Caco-2 (cell line): ENCODE results near the gene PDGFD. TPM values are rescaled to one million over a fixed set of nuclear protein-coding genes. Genes with fewer than 3 reads are reported as not detected.

ENCODE experiments used
- BruUV-seq: library from RNA; stranded (reverse); fragments of 400-500 nt; replicated peaks from 2 replicates; lab custom pipeline; 2021; lab: Mats Ljungman, UMichigan
- CTCF ChIA-PET: fragments of 300-600 bp; sonication (Branson Sonifier 250); formaldehyde crosslinking; loops from one replicate; lab custom pipeline; 2022; ENCODE audit warnings: antibody characterized with exemption; lab: Charles Lee
- POLR2A ChIA-PET: fragments of 300-600 bp; sonication (Branson Sonifier 250); formaldehyde crosslinking; loops from one replicate; lab custom pipeline; 2022; ENCODE audit warnings: antibody characterized with exemption; lab: Charles Lee
- DNase-seq, 2 experiments: peaks; one replicate each; pipeline versions ENCODE4 v3.0.0 to v3.0.0-alpha.2; 2020 to 2022
- H3K27me3 ChIP-seq: replicated peaks from 2 replicates; pipeline ENCODE4 v1.6.0; 2011; ENCODE audit warnings: low read length; ENCODE audit not compliant: control insufficient read depth, insufficient read depth
- H3K36me3 ChIP-seq: 2 replicates; pipeline ENCODE4 v1.5.1; 2011; ENCODE audit warnings: low read length; ENCODE audit not compliant: control insufficient read depth, insufficient read depth
- H3K4me1 ChIP-seq: fragments of 250-450 bp; sonication (Bioruptor Pico); 2 replicates; pipeline ENCODE4 v1.5.1; 2020; ENCODE audit warnings: mild to moderate bottlenecking
- H3K4me3 ChIP-seq: 2 replicates; pipeline ENCODE4 v1.5.1; 2011; ENCODE audit warnings: low read depth, mild to moderate bottlenecking, control low read depth, low read length
- H3K9me3 ChIP-seq: fragments of 250-450 bp; sonication (Bioruptor Pico); 2 replicates; pipeline ENCODE4 v1.5.1; 2020; ENCODE audit warnings: mild to moderate bottlenecking, moderate library complexity
- H3K27ac Mint-ChIP-seq: one replicate; pipeline ENCODE4 v1.8.0; 2022; ENCODE audit warnings: mixed read lengths; ENCODE audit not compliant: unreplicated experiment
- H3K27me3 Mint-ChIP-seq: one replicate; pipeline ENCODE4 v1.8.0; 2022; ENCODE audit warnings: mixed read lengths; ENCODE audit not compliant: insufficient read depth, unreplicated experiment
- H3K36me3 Mint-ChIP-seq: one replicate; pipeline ENCODE4 v1.8.0; 2022; ENCODE audit warnings: mild to moderate bottlenecking, mixed read lengths; ENCODE audit not compliant: insufficient read depth, unreplicated experiment
- H3K4me1 Mint-ChIP-seq: one replicate; pipeline ENCODE4 v1.8.0; 2022; ENCODE audit warnings: low read depth, mixed read lengths; ENCODE audit not compliant: unreplicated experiment
- H3K4me3 Mint-ChIP-seq: one replicate; pipeline ENCODE4 v1.8.0; 2022; ENCODE audit warnings: mild to moderate bottlenecking, moderate library complexity, mixed read lengths; ENCODE audit not compliant: unreplicated experiment
- H3K9me3 Mint-ChIP-seq: one replicate; pipeline ENCODE4 v1.8.0; 2022; ENCODE audit warnings: mixed read lengths; ENCODE audit not compliant: unreplicated experiment
- CTCF ChIP-seq, 2 experiments: fragments of 200-600 bp in 1 of 2; IDR thresholded peaks; 1 replicate in 1 of 2; 2 replicates in 1 of 2; pipeline versions ENCODE4 v1.5.1 to v1.8.0; 2011 to 2022; ENCODE audit warnings: antibody characterized with exemption in 1 of 2, control low read depth in 1 of 2, inconsistent platforms in 1 of 2, low read depth in 1 of 2, low read length in 1 of 2, mild to moderate bottlenecking in 1 of 2, moderate library complexity in 1 of 2; ENCODE audit not compliant: insufficient read depth in 1 of 2, severe bottlenecking in 1 of 2, unreplicated experiment in 1 of 2
- intact Hi-C: fragments of 100-400 bp; cut with micrococcal nuclease; formaldehyde crosslinking; loops from one replicate; pipeline ENCODE4 v1.10.0; 2022; ENCODE audit not compliant: unreplicated experiment
- total RNA-seq: library from RNA; stranded (reverse); gene quantifications from 2 replicates; pipeline ENCODE4 v1.2.3, GENCODE V29; 2022

PDGFD gene
- total RNA-seq, 1 experiment from 2014 or later = not detected

GRCh38 chr11:103883856-103884255 is 280.1 kb downstream of the PDGFD start:
- ChIA-PET POLR2A (no interaction called here), CTCF (no interaction called here)
- Histone ChIP-seq H3K27me3 (no peaks in the 10 kb centered on the region), H3K9me3 (no peaks in the 10 kb centered on the region), H3K4me1 (no peaks in the 10 kb centered on the region), H3K36me3 (no peaks in the 10 kb centered on the region), H3K4me3 (no peak overlapping the region)
- Mint-ChIP-seq H3K27ac (no peak overlapping the region), H3K4me3 (no peak overlapping the region), H3K4me1 (peaks cover 6% of the 10 kb centered on the region), H3K27me3 (peaks cover 6% of the 10 kb centered on the region), H3K36me3 (no peaks in the 10 kb centered on the region), H3K9me3 (peaks cover 28% of the 10 kb centered on the region)
- no peak for TF ChIP-seq CTCF (IDR thresholded peaks at IDR 0.05; ENCODE audit: insufficient read depth in 1 of 2, low read depth in 1 of 2, low read length in 1 of 2, severe bottlenecking in 1 of 2, unreplicated experiment in 1 of 2)
- DNase-seq = no peak
- intact Hi-C loops = no loop called here
- BruUV-seq = no TSS peak

- no peak for TF ChIP-seq CTCF (IDR thresholded peaks at IDR 0.05; ENCODE audit: insufficient read depth in 1 of 2, low read depth in 1 of 2, low read length in 1 of 2, severe bottlenecking in 1 of 2, unreplicated experiment in 1 of 2)
These were observed 280.7 kb downstream of the PDGFD start for GRCh38 chr11:103883291-103883690.

GRCh38 chr11:103881584-103881983 is 282.4 kb downstream of the PDGFD start:
- Mint-ChIP-seq H3K36me3 (no peaks in the 10 kb centered on the region), H3K4me3 (no peak overlapping the region), H3K9me3 (peaks cover 20% of the 10 kb centered on the region), H3K4me1 (no peaks in the 10 kb centered on the region), H3K27me3 (peaks cover 6% of the 10 kb centered on the region), H3K27ac (no peak overlapping the region)
- Histone ChIP-seq H3K36me3 (no peaks in the 10 kb centered on the region), H3K9me3 (peaks cover 4% of the 10 kb centered on the region; the same call in 1 of the 2 replicates), H3K4me1 (no peaks in the 10 kb centered on the region), H3K4me3 (no peak overlapping the region), H3K27me3 (no peaks in the 10 kb centered on the region)
- ChIA-PET POLR2A (no interaction called here), CTCF (no interaction called here)
- no peak for DNase-seq
- TF ChIP-seq CTCF (IDR thresholded peaks at IDR 0.05; ENCODE audit: insufficient read depth in 1 of 2, low read depth in 1 of 2, low read length in 1 of 2, severe bottlenecking in 1 of 2, unreplicated experiment in 1 of 2) = no peak
- intact Hi-C loops = no loop called here
- BruUV-seq = no TSS peak

More at GRCh38 chr11:103883291-103883690, 280.7 kb downstream of the PDGFD start:
- peaks cover under 1% of the 10 kb centered on the region for H3K4me1 Mint-ChIP-seq
- H3K27ac Mint-ChIP-seq = no peak overlapping the region
- no peaks in the 10 kb centered on the region for H3K36me3 Mint-ChIP-seq
- no TSS peak for BruUV-seq
- Histone ChIP-seq H3K4me1 (no peaks in the 10 kb centered on the region), H3K27me3 (no peaks in the 10 kb centered on the region), H3K36me3 (no peaks in the 10 kb centered on the region), H3K4me3 (no peak overlapping the region), H3K9me3 (peaks cover 1% of the 10 kb centered on the region; the same call in 1 of the 2 replicates)
- H3K27me3 Mint-ChIP-seq = peaks cover 6% of the 10 kb centered on the region
- no peak overlapping the region for H3K4me3 Mint-ChIP-seq
- DNase-seq = no peak
- intact Hi-C loops = no loop called here
- peaks cover 22% of the 10 kb centered on the region for H3K9me3 Mint-ChIP-seq
- ChIA-PET CTCF (no interaction called here), POLR2A (no interaction called here)
